Fibroblast of upper back skin (primary cell): Measurements from ENCODE around the gene PPP1CA.

ENCODE experiments used
- DNase-seq: peaks from one replicate; pipeline ENCODE4 v3.0.0-alpha.2; 2013

Gene PPP1CA

GRCh38 chr11:67381244-67381972 lies 20.2 kb downstream of the PPP1CA start:
- no peak for DNase-seq

- peak; percentile 53 for DNase-seq
Measured at GRCh38 chr11:67379061-67380058, 22.3 kb downstream of the PPP1CA start.

- DNase-seq = no peak
Measured at GRCh38 chr11:67378544-67378943, 23.1 kb downstream of the PPP1CA start.

- DNase-seq = no peak
Measured at GRCh38 chr11:67376873-67377808, 24.5 kb downstream of the PPP1CA start.

DNA sequence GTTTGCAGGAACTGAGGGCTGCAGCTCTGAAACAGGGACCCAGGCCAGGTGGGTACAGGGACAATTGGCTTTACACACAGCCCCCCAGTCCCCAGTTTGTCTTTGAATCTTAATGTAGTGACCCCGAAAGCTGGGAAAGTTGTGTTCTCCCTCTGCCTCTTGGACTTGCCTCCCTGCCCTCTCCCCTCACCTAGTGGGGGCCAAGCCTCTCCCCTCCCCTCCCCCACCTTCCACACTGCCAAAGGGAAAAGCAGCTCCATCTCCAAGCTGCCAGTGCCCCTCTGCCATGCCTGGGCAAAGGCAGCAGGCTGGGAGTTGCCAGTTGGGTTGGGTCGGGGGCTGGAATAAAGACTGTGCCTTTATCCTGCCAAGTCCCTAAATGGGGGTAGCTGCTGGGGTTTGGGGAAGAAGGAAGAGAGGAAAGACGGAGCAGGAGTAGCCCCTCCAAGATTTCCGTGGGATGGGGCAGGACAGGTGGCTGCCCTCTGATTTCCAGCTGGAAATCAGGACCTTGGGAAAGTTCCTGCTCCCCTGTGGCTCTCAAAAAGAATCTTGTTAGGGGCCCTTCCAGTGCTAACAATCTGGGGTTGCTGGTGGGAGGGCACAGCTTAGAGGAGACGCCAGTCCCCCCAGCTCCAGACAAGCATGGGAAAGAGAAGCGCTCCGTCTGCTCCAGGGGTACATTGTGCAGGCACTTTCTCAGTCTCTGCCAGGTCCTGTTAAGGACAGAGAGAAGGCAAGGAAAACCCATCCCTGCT lies 25.4 kb downstream of the PPP1CA start:
- DNase-seq = no peak

DNA sequence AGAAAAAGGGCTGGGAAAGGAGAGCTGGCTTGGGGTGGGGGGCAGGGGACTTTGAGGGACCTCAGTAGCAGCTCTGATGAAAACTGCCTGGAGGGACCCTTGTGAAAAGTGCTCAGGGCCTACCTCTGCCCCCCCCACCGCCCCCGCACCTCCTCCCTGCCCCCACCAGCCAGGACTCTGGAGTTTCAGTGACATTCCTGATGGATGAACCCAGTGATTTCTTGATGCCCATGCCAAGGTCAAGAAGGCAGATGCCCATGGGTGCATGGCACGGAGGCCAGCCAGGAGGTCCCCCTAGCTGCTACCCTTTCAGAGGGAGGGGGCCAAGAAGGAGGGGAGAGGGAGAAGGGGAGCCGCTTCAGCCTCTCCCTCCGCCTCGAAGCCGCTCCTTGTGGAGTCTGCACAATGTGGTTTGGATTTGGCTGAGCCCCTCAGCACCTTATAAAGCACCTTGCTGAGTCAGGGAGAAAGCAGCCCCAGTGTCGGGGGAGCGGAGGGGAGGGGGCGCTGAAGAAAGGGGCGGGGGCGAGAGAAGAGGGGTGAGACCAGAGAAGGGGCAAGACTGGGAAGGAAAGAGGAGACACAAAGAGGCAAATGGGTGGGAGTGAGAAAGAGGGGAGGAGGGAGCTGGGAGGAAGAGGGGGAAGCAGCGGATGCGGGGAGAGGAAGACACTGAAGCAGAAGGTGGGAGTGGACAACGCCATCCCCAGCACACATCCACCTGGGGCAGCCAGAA lies 26.2 kb downstream of the PPP1CA start:
- no peak for DNase-seq

- peak; percentile 44 for DNase-seq
Measured at GRCh38 chr11:67374571-67375281, 26.9 kb downstream of the PPP1CA start.

DNA sequence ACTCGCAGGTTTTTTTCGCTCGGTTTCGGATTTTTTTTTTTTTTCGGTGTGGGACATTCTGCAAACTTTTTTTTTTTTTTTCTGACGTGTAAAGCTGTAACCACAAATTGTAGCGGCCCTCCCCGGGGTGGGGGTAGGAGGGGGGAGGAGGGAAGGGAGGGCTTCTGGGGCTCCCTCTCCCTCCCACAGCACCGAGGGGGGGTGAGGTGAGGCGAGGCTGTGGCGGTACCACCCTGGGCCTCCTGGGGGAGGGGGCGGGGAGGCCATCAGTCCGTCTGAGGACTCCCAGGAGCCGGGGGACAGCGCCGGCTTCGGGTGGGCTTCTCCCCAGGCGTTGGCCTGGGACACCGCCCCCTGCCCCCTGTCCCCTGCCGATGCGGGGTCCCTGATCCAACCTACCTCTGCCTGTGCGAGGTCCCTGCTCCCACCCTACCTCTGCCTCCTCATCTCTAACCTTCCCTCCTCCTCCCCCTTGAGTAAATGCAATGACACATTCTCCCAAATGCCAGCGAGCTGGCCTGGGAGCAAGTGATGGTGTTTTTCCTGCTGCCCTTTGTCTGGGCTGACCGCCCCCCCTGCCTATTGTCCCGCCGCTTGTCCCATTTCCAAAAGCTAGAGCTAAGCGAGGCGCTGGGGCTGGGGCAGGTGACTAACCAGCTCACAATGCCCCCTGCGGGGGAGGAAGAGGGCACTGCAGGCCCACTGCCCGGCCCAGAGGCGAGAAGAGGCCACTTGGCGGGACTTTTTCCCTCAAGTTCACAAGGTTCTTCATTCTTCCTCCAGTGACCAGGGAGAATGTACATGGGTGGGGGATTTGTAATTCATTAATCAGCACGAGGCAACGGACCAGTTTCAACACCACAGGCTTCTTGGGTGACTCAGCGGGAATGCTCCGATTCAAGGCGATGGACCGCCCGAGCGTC lies 27.7 kb downstream of the PPP1CA start:
- DNase-seq = peak; percentile 96

GRCh38 chr11:67372993-67373647 lies 28.5 kb downstream of the PPP1CA start, which contains the start of gene CLCF1:
Gene CLCF1 (minus strand): TSS chr11:67373598. CDS start chr11:67373539, 59 bp downstream.
- peak; percentile 65 for DNase-seq

- no peak for DNase-seq
Measured at GRCh38 chr11:67372321-67372992, 29.2 kb downstream of the PPP1CA start.

- no peak for DNase-seq
Measured at GRCh38 chr11:67371911-67372320, 29.7 kb downstream of the PPP1CA start.

DNA sequence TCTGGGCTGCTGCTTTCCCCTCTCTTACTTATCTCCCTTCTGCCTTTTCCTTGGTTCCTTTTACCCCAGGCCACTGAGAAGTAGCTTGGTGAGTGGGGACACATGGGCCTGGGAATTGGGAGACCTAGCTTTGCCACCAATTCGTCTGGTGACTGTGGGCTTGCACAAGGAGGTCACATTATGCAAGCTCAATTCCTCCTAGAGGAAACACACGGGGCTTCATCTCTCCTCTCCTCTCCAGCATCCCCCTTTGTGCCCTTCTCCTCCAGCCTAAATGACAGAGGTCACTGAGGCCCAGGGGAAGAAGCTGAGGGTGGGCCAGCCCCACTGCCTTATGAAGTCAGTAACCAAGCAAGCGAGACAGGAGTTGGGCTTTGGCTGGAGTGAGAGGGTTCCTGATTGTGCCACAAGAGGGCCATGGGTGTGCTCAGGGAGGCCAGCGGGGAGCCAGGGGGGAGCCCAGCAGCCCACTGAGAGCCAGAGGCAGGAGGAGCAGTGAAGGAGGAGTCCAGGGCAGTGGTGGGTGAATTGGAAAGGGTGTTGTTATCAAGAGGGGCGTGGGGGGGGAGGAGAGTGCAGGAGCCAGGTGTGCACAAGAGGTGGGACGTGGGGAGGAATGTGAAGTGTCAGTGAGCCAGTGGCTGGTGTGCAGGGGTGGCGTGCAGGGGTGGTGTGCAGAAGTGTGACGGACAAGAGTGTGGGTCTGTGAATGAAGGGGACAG lies 30.3 kb downstream of the PPP1CA start:
- DNase-seq = peak; percentile 56

GRCh38 chr11:67370351-67371076 lies 31.1 kb downstream of the PPP1CA start:
- peak; percentile 44 for DNase-seq

GRCh38 chr11:67369801-67370284 lies 31.8 kb downstream of the PPP1CA start:
- peak; percentile 65 for DNase-seq

GRCh38 chr11:67369275-67369674 lies 32.4 kb downstream of the PPP1CA start:
- no peak for DNase-seq

DNA sequence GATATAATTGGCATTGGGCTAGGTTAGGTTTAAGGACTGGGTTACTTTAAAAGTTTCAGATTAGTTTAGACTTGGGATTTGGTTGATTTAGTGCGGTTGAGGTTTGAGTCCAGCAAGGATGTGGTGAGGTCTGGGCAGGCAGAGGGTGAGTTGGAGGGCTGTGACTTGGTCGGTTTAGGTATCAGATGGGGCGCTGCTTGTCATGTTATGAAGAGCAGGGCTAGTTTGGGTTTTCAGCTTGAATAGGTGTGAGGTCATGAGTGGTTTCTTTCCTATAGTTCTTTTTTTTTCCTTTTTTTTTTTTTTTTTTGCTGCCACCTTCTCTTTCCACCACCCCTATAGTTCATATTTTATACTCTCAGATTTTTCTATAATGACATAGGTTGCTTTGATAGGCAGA lies 33.0 kb downstream of the PPP1CA start:
- DNase-seq = no peak
